ENCODE results near the gene UTP11.

UTP11 gene

DNA sequence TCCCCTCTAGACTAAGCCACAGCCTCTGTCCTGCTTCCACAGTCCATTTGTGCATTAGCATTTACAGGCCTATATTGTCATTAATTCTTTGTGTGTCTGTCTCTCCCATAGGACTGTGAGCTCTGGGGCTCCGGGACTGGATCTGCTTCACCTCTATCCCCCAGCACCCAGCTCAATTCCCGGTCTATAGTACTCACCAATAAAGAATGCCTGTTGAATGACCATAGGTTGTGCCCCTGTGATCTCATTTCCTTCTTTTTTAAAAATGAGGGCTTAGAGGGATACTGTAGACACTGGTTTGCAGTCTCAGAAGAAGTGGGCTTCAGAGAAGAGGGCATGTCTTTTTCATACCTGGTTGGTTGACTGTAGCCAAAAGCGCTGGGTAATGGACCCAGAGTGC is 42.9 kb downstream of the UTP11 start:
- DNase-seq (ENCODE audit: insufficient read length) (no peak), FAIRE-seq (no peak)
- TF ChIP-seq POLR2A (IDR thresholded peaks at IDR 0.05; ENCODE audit: low read depth, low read length) (no peak), POLR2AphosphoS5 (IDR thresholded peaks at IDR 0.05; ENCODE audit: low read depth, low read length) (no peak)

DNA sequence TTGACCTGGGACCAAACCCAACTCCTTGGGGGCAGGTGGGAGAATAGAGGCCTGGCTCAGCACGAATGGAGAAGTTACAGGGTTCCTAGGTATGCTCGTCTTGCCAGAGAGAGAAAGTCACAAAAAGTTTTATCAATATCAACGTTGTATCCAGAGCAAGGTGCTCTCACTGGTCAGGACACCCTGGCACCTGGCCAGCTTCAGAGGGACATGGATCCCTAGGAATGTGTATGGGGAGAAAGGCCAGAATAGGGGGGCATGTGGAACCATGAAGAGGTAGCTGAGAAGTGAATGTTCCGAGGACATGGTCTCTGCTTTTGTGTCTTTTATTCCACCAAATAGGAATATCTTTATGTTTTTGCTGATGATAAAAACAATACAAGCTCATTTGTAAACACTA is 43.4 kb downstream of the UTP11 start:
- FAIRE-seq (no peak), DNase-seq (ENCODE audit: insufficient read length) (no peak)
- TF ChIP-seq TAF1 (IDR thresholded peaks at IDR 0.05; ENCODE audit: borderline replicate concordance, low read depth, low read length): no peak
- TF ChIP-seq POLR2A (IDR thresholded peaks at IDR 0.05; ENCODE audit: low read depth, low read length): no peak
- TF ChIP-seq POLR2AphosphoS5 (IDR thresholded peaks at IDR 0.05; ENCODE audit: low read depth, low read length): no peak

DNA sequence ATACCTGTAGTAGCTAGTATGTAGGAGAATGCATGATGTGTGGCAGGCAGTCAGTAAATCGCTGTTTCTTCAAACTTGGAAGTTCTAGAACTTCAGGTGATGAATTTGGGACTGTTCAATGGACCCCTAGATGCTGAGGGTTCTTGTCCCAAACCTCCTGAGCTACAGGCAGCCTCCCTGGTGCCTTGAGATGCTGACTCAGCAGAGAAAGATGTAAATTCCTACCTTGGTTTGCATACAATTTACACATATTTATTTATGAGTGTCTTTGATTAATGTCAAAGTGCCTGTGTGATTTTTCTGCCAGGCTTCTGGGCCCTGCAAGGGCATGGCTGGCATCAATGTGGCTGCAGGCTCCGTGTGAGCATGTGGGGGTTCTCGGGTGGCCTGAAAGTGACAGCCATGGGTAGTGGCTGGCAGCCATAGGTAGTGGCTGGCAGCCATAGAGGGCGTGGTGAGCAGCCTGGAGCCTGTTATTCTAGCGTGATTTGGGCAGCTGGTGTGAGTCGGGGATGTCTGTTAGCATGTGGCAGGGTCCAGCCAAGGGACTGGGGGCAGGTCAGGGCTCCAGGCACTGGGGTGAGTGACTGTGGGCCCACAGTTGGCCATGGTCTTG is 47.2 kb downstream of the UTP11 start:
- DNase-seq (ENCODE audit: insufficient read length) (no peak), FAIRE-seq (no peak)
- TF ChIP-seq TAF1 (IDR thresholded peaks at IDR 0.05; ENCODE audit: borderline replicate concordance, low read depth, low read length) (no peak), POLR2A (IDR thresholded peaks at IDR 0.05; ENCODE audit: low read depth, low read length) (no peak), POLR2AphosphoS5 (IDR thresholded peaks at IDR 0.05; ENCODE audit: low read depth, low read length) (no peak)

GRCh38 chr1:38060498-38060897 is 48.0 kb downstream of the UTP11 start:
- FAIRE-seq (no peak), DNase-seq (ENCODE audit: insufficient read length) (no peak)
- no peak for TF ChIP-seq POLR2A (IDR thresholded peaks at IDR 0.05; ENCODE audit: low read depth, low read length)

DNA sequence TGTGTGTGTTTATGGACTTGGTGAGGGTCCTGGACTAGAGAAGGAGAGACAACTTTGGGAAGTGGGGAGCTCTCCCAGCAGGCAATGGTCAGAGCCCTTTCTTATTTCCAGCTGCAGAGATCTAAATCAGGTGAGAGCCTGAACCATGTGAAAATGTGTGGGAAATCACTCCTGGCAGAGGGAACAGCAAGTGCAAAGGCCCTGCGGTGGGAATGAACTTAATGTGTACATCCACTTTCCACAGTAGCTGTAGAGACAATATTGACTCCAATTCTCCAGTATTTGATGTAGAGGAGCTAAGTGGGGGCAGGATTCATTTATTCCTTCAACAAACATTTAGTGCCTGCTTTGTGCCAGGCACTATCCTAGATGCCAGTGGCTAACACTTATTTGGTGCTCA is 48.8 kb downstream of the UTP11 start:
- TF ChIP-seq POLR2AphosphoS5 (IDR thresholded peaks at IDR 0.05; ENCODE audit: low read depth, low read length): no peak
- TF ChIP-seq TAF1 (IDR thresholded peaks at IDR 0.05; ENCODE audit: borderline replicate concordance, low read depth, low read length): no peak
- no peak for TF ChIP-seq POLR2A (IDR thresholded peaks at IDR 0.05; ENCODE audit: low read depth, low read length)
- FAIRE-seq (no peak), DNase-seq (ENCODE audit: insufficient read length) (no peak)

DNA sequence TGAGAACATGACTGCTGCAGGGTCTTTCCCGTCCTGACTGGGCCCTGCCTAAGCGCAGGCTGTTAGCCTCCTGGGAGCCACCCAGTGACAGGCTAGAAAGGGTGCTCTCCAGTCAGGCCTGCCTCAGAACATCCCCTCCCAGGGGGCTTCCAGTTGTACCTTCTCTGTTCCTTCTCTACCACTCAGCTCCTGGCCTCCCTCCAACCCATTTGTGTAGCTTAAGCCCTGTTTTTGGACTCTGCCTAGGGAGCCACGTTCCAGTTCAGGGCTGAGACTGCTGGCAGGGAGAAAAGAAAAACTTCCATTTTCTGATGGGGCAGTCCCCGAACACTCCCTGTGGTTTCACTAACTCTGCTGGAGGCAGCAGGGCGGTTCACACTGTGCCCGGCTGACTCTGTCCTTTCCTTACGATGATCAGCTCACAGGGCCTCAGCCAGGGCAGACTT is 49.4 kb downstream of the UTP11 start:
- TF ChIP-seq TAF1 (IDR thresholded peaks at IDR 0.05; ENCODE audit: borderline replicate concordance, low read depth, low read length) (no peak), POLR2AphosphoS5 (IDR thresholded peaks at IDR 0.05; ENCODE audit: low read depth, low read length) (0 out of 2 replicates have a peak, but pooled peaks have one; percentile 35), POLR2A (IDR thresholded peaks at IDR 0.05; ENCODE audit: low read depth, low read length) (peak; percentile 32; the same call in 1 of the 2 replicates)
- peak; percentile 71 for DNase-seq (ENCODE audit: insufficient read length)
- FAIRE-seq: peak; percentile 95

GRCh38 chr1:38062361-38063288 is 50.1 kb downstream of the UTP11 start:
- FAIRE-seq (no peak), DNase-seq (ENCODE audit: insufficient read length) (no peak)

DNA sequence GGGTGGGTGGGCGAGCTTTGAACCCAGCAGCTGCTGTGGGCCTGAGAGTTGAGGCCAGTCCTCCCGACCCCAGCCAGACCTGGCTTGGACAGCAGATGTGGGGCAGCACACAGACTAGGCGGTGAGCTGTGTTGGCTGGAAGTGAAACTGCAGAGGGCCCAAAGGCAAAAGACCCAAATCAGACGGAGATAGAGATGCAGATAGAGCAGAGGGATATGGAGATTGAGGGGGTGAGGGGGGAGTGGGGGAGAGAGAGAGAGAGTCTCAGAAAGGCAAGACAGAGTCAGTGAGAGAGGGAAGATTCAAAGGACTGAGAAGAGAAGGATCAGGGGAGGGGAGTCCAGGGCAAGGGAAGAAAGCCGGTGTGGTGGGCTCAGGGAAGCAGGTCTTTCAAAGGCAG is 51.1 kb downstream of the UTP11 start:
- DNase-seq (ENCODE audit: insufficient read length): no peak
- FAIRE-seq: no peak
- TF ChIP-seq POLR2AphosphoS5 (IDR thresholded peaks at IDR 0.05; ENCODE audit: low read depth, low read length) (no peak), TAF1 (IDR thresholded peaks at IDR 0.05; ENCODE audit: borderline replicate concordance, low read depth, low read length) (no peak), POLR2A (IDR thresholded peaks at IDR 0.05; ENCODE audit: low read depth, low read length) (no peak)

More at GRCh38 chr1:38062361-38063288, 50.1 kb downstream of the UTP11 start:
- TF ChIP-seq TAF1 (IDR thresholded peaks at IDR 0.05; ENCODE audit: borderline replicate concordance, low read depth, low read length) (no peak), POLR2A (IDR thresholded peaks at IDR 0.05; ENCODE audit: low read depth, low read length) (no peak), POLR2AphosphoS5 (IDR thresholded peaks at IDR 0.05; ENCODE audit: low read depth, low read length) (no peak)

- TF ChIP-seq TAF1 (IDR thresholded peaks at IDR 0.05; ENCODE audit: borderline replicate concordance, low read depth, low read length) (no peak), POLR2AphosphoS5 (IDR thresholded peaks at IDR 0.05; ENCODE audit: low read depth, low read length) (no peak), POLR2A (IDR thresholded peaks at IDR 0.05; ENCODE audit: low read depth, low read length) (no peak)
- DNase-seq (ENCODE audit: insufficient read length) (no peak), FAIRE-seq (no peak)
Measured at GRCh38 chr1:38064197-38064903, 51.8 kb downstream of the UTP11 start.

GRCh38 chr1:38068220-38068979 is 55.9 kb downstream of the UTP11 start:
- DNase-seq (ENCODE audit: insufficient read length) (no peak), FAIRE-seq (no peak)
- TF ChIP-seq TAF1 (IDR thresholded peaks at IDR 0.05; ENCODE audit: borderline replicate concordance, low read depth, low read length) (no peak), POLR2AphosphoS5 (IDR thresholded peaks at IDR 0.05; ENCODE audit: low read depth, low read length) (no peak), POLR2A (IDR thresholded peaks at IDR 0.05; ENCODE audit: low read depth, low read length) (no peak)

GRCh38 chr1:38068980-38069340 is 56.4 kb downstream of the UTP11 start:
- FAIRE-seq (no peak), DNase-seq (ENCODE audit: insufficient read length) (no peak)
- TF ChIP-seq POLR2AphosphoS5 (IDR thresholded peaks at IDR 0.05; ENCODE audit: low read depth, low read length): no peak
- no peak for TF ChIP-seq TAF1 (IDR thresholded peaks at IDR 0.05; ENCODE audit: borderline replicate concordance, low read depth, low read length)
- TF ChIP-seq POLR2A (IDR thresholded peaks at IDR 0.05; ENCODE audit: low read depth, low read length): no peak

Data from GM12892 (cell line).